HG02623 (cell line): ENCODE results near the gene ATP8B4.
"Not testable (repeated sequence)": the region's sequence is repeated elsewhere in the genome, so short reads cannot be mapped to it uniquely, and the experiment has no call there.

Source experiments
- ATAC-seq: cut with Tn5 transposase; IDR thresholded peaks from one replicate; pipeline ENCODE4 v1.9.1; 2021; ENCODE audit warnings: moderate library complexity; ENCODE audit not compliant: unreplicated experiment

Gene ATP8B4

GRCh38 chr15:50138391-50138790 lies 19.4 kb upstream of the ATP8B4 start:
- no peak for ATAC-seq

GRCh38 chr15:50137893-50138292 lies 18.9 kb upstream of the ATP8B4 start:
- no peak for ATAC-seq

GRCh38 chr15:50137330-50137761 lies 18.3 kb upstream of the ATP8B4 start:
- ATAC-seq: no peak

GRCh38 chr15:50135031-50135551 lies 16.1 kb upstream of the ATP8B4 start:
- peak; percentile 69 for ATAC-seq

GRCh38 chr15:50134524-50135024 lies 15.5 kb upstream of the ATP8B4 start:
- peak; percentile 79 for ATAC-seq

- not testable (repeated sequence) for ATAC-seq
These were observed 13.4 kb upstream of the ATP8B4 start for GRCh38 chr15:50132251-50132984.

GRCh38 chr15:50131617-50132016 lies 12.6 kb upstream of the ATP8B4 start:
- no peak for ATAC-seq

GRCh38 chr15:50128266-50128665 lies 9.2 kb upstream of the ATP8B4 start:
- no peak for ATAC-seq

GRCh38 chr15:50127255-50127777 lies 8.3 kb upstream of the ATP8B4 start:
- no peak for ATAC-seq

GRCh38 chr15:50126072-50126471 lies 7.0 kb upstream of the ATP8B4 start:
- no peak for ATAC-seq

- ATAC-seq: no peak
These were observed 5.6 kb upstream of the ATP8B4 start for GRCh38 chr15:50124631-50125030.

GRCh38 chr15:50123861-50124557 lies 5.0 kb upstream of the ATP8B4 start:
- ATAC-seq: no peak

GRCh38 chr15:50120729-50121128 lies 1.7 kb upstream of the ATP8B4 start:
- ATAC-seq: no peak

GRCh38 chr15:50117431-50118027 lies 1.5 kb downstream of the ATP8B4 start:
- no peak for ATAC-seq

GRCh38 chr15:50116477-50116876 lies 2.6 kb downstream of the ATP8B4 start:
- no peak for ATAC-seq

GRCh38 chr15:50113992-50114780 lies 4.8 kb downstream of the ATP8B4 start:
- ATAC-seq: no peak

- ATAC-seq: no peak
These were observed 5.9 kb downstream of the ATP8B4 start for GRCh38 chr15:50113187-50113505.

- ATAC-seq: no peak
These were observed 6.4 kb downstream of the ATP8B4 start for GRCh38 chr15:50112488-50113186.

GRCh38 chr15:50110285-50110684 lies 8.7 kb downstream of the ATP8B4 start:
- ATAC-seq: no peak
